GM21619 (cell line): ENCODE data around the gene PALM.
A peak's percentile ranks its signal among the peaks of the same experiment; 100 is the strongest.
"Not testable (repeated sequence)": the region's sequence is repeated elsewhere in the genome, so short reads cannot be mapped to it uniquely, and the experiment has no call there.

Experiments used
- ATAC-seq: cut with Tn5 transposase; IDR thresholded peaks from one replicate; pipeline ENCODE4 v1.9.1; 2021; ENCODE audit not compliant: unreplicated experiment

The PALM gene

GRCh38 chr19:678791-679388 is 29.8 kb upstream of the PALM start:
- ATAC-seq = no peak

GRCh38 chr19:679418-680286 is 29.1 kb upstream of the PALM start:
- peak; percentile 15 for ATAC-seq

- peak; percentile 67 for ATAC-seq
These were observed 28.3 kb upstream of the PALM start for GRCh38 chr19:680287-681028.

- ATAC-seq = no peak
These were observed 27.4 kb upstream of the PALM start for GRCh38 chr19:681029-682019.

DNA sequence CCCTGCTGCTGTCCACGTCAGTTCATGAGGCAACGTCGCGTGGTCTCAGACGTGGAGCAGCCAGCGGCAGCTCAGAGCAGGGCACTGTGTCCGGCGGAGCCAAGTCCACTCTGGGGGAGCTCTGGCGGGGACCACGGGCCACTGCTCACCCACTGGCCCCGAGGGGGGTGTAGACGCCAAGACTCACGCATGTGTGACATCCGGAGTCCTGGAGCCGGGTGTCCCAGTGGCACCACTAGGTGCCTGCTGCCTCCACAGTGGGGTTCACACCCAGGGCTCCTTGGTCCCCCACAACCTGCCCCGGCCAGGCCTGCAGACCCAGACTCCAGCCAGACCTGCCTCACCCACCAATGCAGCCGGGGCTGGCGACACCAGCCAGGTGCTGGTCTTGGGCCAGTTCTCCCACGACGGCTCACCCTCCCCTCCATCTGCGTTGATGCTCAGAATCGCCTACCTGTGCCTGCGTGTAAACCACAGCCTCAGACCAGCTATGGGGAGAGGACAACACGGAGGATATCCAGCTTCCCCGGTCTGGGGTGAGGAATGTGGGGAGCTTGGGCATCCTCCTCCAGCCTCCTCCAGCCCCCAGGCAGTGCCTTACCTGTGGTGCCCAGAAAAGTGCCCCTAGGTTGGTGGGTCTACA is 25.9 kb upstream of the PALM start:
- ATAC-seq = no peak

DNA sequence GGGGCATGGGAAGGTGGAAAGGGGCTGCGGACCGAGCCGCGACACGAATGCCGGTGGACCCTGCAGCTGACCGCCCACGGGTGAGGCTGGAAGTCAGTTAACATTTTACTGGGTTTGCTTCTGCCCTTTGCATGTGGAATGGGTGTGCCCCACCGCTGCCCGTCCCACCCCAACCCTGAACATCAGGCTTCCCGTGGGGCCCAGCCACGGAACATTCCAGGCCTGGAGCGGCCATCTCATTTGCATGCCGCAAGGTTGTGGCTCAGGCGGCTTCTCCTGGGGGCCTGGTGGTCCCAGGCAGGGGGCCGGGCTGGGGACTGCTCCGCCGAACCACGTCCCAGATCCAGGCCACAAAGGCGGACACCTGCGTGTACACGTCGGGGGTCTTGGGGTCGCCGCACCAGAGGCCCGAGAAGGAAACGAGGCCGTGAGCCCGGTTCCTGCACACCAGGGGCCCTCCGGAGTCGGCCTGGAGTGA is 23.2 kb upstream of the PALM start:
- no peak for ATAC-seq

GRCh38 chr19:686589-687297 is 22.0 kb upstream of the PALM start:
- no peak for ATAC-seq

DNA sequence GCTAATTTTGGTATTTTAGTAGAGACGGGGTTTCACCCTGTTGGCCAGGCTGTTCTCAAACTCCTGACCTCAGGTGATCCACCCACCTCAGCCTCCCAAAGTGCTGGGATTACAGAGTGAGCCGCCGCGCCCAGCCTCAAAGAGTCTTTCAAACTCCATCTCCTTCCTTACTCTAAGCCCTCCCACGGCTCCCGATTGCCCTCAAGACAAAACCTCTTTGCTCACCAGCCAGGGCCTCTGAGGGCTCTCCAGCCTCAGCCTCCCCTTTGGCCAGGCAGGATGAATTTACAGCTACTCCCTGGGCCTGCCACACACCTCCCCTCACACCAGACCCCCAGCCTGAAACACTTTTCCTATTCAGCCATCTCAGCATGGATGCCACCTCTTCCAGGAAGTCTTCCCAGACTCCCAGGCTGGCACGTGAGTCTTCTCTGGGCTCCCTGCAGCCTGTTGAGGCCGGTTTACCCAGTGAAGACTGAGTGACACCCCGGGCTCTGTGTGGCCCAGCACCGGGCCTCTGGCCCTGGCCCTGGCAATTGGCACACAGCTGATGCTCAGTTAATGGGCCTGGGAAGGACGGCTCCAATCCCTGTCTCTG is 21.1 kb upstream of the PALM start:
- no peak for ATAC-seq

- no peak for ATAC-seq
These were observed 20.5 kb upstream of the PALM start for GRCh38 chr19:688214-688613.

GRCh38 chr19:688992-689391 is 19.7 kb upstream of the PALM start:
- ATAC-seq = no peak

DNA sequence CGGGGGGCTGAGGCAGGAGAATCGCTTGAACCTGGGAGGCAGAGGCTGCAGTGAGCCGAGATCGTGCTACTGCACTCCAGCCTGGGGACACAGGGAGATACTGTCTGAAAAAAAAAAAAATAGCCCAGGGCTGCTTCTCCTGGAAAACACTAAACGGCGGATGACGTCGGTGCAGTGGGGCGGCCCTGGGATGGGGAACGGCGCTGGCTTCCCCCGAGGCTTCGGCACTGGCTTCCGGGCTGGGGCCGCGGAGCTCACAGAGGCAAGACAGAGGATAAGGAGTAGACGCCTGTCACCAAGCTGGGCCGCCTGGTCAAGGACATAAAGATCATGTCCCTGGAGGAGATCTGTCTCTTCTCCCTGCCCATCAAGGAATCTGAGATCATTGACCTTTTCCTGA is 18.5 kb upstream of the PALM start:
- no peak for ATAC-seq

- no peak for ATAC-seq
These were observed 14.0 kb upstream of the PALM start for GRCh38 chr19:694481-695351.

GRCh38 chr19:695352-695949 is 13.3 kb upstream of the PALM start, which contains the start of gene PRSS57:
PRSS57 (minus strand) TSS chr19:695452; CDS start chr19:695430, 22 bp downstream.
- no peak for ATAC-seq

DNA sequence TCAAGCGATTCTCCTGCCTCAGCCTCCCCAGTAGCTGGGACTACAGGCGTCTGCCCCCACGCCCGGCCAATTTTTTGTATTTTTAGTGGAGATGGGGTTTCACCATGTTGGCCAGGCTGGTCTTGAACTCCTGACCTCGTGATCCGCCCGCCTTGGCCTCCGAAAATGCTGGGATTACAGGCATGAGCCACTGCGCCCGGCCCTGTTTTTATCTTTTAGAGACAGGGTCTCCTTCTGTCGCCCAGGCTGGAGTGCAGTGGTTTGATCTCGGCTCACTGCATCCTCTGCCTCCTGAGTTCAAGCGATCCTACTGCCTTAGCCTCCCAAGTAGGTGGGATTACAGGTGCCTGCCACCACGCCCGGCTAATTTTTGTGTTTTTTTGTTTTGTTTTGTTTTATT is 10.2 kb upstream of the PALM start:
- not testable (repeated sequence) for ATAC-seq

GRCh38 chr19:699885-700284 is 8.8 kb upstream of the PALM start:
- not testable (repeated sequence) for ATAC-seq

GRCh38 chr19:702847-703246 is 5.9 kb upstream of the PALM start:
- ATAC-seq = not testable (repeated sequence)

GRCh38 chr19:703329-703650 is 5.4 kb upstream of the PALM start:
- ATAC-seq = no peak
